KOPT-K1 (cell line): ENCODE results near the gene SMOC1.

Experiments
- H3K27ac ChIP-seq: fragments of 200-600 bp; sonication (generic); 2 replicates; pipeline ENCODE4 v1.5.1; 2016; ENCODE audit warnings: antibody characterized with exemption, mild to moderate bottlenecking, low read depth, low read length; ENCODE audit not compliant: poor library complexity, severe bottlenecking
- H3K36me3 ChIP-seq: fragments of 200-600 bp; sonication (generic); 2 replicates; pipeline ENCODE4 v1.5.1; 2017; ENCODE audit warnings: antibody characterized with exemption, mild to moderate bottlenecking, low read length, moderate library complexity; ENCODE audit not compliant: insufficient read depth
- H3K9me3 ChIP-seq: fragments of 200-600 bp; sonication (generic); 2 replicates; pipeline ENCODE4 v1.5.1; 2017; ENCODE audit warnings: antibody characterized with exemption, low read length, mild to moderate bottlenecking; ENCODE audit not compliant: insufficient read depth, poor library complexity, severe bottlenecking

SMOC1 gene

GRCh38 chr14:70027785-70028428, 148.7 kb downstream of the SMOC1 start:
- no peaks in the 10 kb centered on the region for H3K9me3 ChIP-seq

GRCh38 chr14:70029296-70030132, 150.3 kb downstream of the SMOC1 start:
- no peak overlapping the region for H3K27ac ChIP-seq
- H3K36me3 ChIP-seq = no peaks in the 10 kb centered on the region
- no peaks in the 10 kb centered on the region for H3K9me3 ChIP-seq

More at GRCh38 chr14:70027785-70028428, 148.7 kb downstream of the SMOC1 start:
- no peaks in the 10 kb centered on the region for H3K36me3 ChIP-seq
- H3K27ac ChIP-seq = no peak overlapping the region

- Histone ChIP-seq H3K27ac (no peak overlapping the region), H3K9me3 (no peaks in the 10 kb centered on the region), H3K36me3 (no peaks in the 10 kb centered on the region)
These were observed 152.8 kb downstream of the SMOC1 start for GRCh38 chr14:70032016-70032415.

GRCh38 chr14:70032447-70032846, 153.2 kb downstream of the SMOC1 start:
- Histone ChIP-seq H3K36me3 (no peaks in the 10 kb centered on the region), H3K9me3 (no peaks in the 10 kb centered on the region), H3K27ac (no peak overlapping the region)

- H3K9me3 ChIP-seq = no peaks in the 10 kb centered on the region
- H3K36me3 ChIP-seq = no peaks in the 10 kb centered on the region
- no peak overlapping the region for H3K27ac ChIP-seq
These were observed 153.9 kb downstream of the SMOC1 start for GRCh38 chr14:70033116-70033515.

GRCh38 chr14:70033561-70033960, 154.3 kb downstream of the SMOC1 start:
- Histone ChIP-seq H3K36me3 (no peaks in the 10 kb centered on the region), H3K9me3 (no peaks in the 10 kb centered on the region), H3K27ac (no peak overlapping the region)

- Histone ChIP-seq H3K27ac (no peak overlapping the region), H3K36me3 (no peaks in the 10 kb centered on the region), H3K9me3 (no peaks in the 10 kb centered on the region)
These were observed 155.0 kb downstream of the SMOC1 start for GRCh38 chr14:70034257-70034656.

- Histone ChIP-seq H3K27ac (no peak overlapping the region), H3K9me3 (no peaks in the 10 kb centered on the region), H3K36me3 (no peaks in the 10 kb centered on the region)
These were observed 157.4 kb downstream of the SMOC1 start for GRCh38 chr14:70036665-70037064.

- H3K27ac ChIP-seq = no peak overlapping the region
- no peaks in the 10 kb centered on the region for H3K9me3 ChIP-seq
- H3K36me3 ChIP-seq = no peaks in the 10 kb centered on the region
These were observed 163.8 kb downstream of the SMOC1 start for GRCh38 chr14:70043001-70043400.

- H3K9me3 ChIP-seq = no peaks in the 10 kb centered on the region
- H3K27ac ChIP-seq = no peak overlapping the region
- no peaks in the 10 kb centered on the region for H3K36me3 ChIP-seq
These were observed 166.1 kb downstream of the SMOC1 start for GRCh38 chr14:70045310-70045709.

- H3K27ac ChIP-seq = no peak overlapping the region
These were observed 166.8 kb downstream of the SMOC1 start for GRCh38 chr14:70045844-70046535.

GRCh38 chr14:70047598-70048312, 168.5 kb downstream of the SMOC1 start:
- Histone ChIP-seq H3K9me3 (no peaks in the 10 kb centered on the region), H3K27ac (no peak overlapping the region), H3K36me3 (no peaks in the 10 kb centered on the region)

More at GRCh38 chr14:70045844-70046535, 166.8 kb downstream of the SMOC1 start:
- H3K36me3 ChIP-seq = no peaks in the 10 kb centered on the region
- H3K9me3 ChIP-seq = no peaks in the 10 kb centered on the region

- H3K36me3 ChIP-seq = no peaks in the 10 kb centered on the region
- H3K27ac ChIP-seq = no peak overlapping the region
- H3K9me3 ChIP-seq = no peaks in the 10 kb centered on the region
These were observed 169.1 kb downstream of the SMOC1 start for GRCh38 chr14:70048313-70048654.

- H3K27ac ChIP-seq = no peak overlapping the region
- H3K36me3 ChIP-seq = no peaks in the 10 kb centered on the region
- H3K9me3 ChIP-seq = no peaks in the 10 kb centered on the region
These were observed 170.4 kb downstream of the SMOC1 start for GRCh38 chr14:70049605-70050004.

GRCh38 chr14:70050136-70050535, 170.9 kb downstream of the SMOC1 start:
- H3K36me3 ChIP-seq = no peaks in the 10 kb centered on the region
- H3K9me3 ChIP-seq = no peaks in the 10 kb centered on the region
- H3K27ac ChIP-seq = no peak overlapping the region
